GM23338 (cell line): ENCODE data around the gene GPR139. TPM values are rescaled to one million over a fixed set of nuclear protein-coding genes. Genes with fewer than 3 reads are reported as not detected.

Experiments
- ATAC-seq: fragments of 200-7000 bp; cut with Tn5 transposase; 3 replicates; pipeline ENCODE4 v1.9.1; 2020
- DNase-seq: peaks from one replicate; pipeline ENCODE4 v3.0.0-alpha.2; 2015; ENCODE audit warnings: low spot score
- H2AFZ ChIP-seq: fragments of 200-600 bp; sonication (generic); 2 replicates; pipeline ENCODE4 v1.8.0; 2016; ENCODE audit warnings: antibody characterized with exemption, mild to moderate bottlenecking, moderate library complexity
- H3F3A ChIP-seq: fragments of 200-600 bp; sonication (generic); replicated peaks from 2 replicates; pipeline ENCODE4 v1.8.0; 2017; ENCODE audit warnings: antibody characterized with exemption, mixed run types, low read depth
- H3K27ac ChIP-seq: fragments of 200-600 bp; sonication (generic); 2 replicates; pipeline ENCODE4 v1.6.1; 2016; ENCODE audit warnings: low read depth
- H3K27me3 ChIP-seq: fragments of 200-600 bp; sonication (generic); 2 replicates; pipeline ENCODE4 v1.8.0; 2016; ENCODE audit warnings: mild to moderate bottlenecking, mixed run types, moderate library complexity; ENCODE audit not compliant: insufficient read depth
- H3K36me3 ChIP-seq: fragments of 200-600 bp; sonication (generic); 2 replicates; pipeline ENCODE4 v1.8.0; 2016; ENCODE audit warnings: mild to moderate bottlenecking; ENCODE audit not compliant: insufficient read depth
- H3K4me1 ChIP-seq: fragments of 200-600 bp; sonication (generic); 2 replicates; pipeline ENCODE4 v1.8.0; 2016; ENCODE audit warnings: mild to moderate bottlenecking, moderate library complexity; ENCODE audit not compliant: insufficient read depth
- H3K4me2 ChIP-seq: fragments of 200-600 bp; sonication (generic); 2 replicates; pipeline ENCODE4 v1.7.1; 2017; ENCODE audit warnings: mixed run types
- H3K4me3 ChIP-seq: fragments of 200-600 bp; sonication (generic); 2 replicates; pipeline ENCODE4 v1.6.1; 2016; ENCODE audit warnings: mixed run types
- H3K79me2 ChIP-seq: fragments of 200-600 bp; sonication (generic); replicated peaks from 2 replicates; pipeline ENCODE4 v1.8.0; 2017; ENCODE audit warnings: mild to moderate bottlenecking; ENCODE audit not compliant: insufficient read depth
- H3K9me2 ChIP-seq: fragments of 200-600 bp; sonication (generic); 2 replicates; pipeline ENCODE4 v1.8.0; 2017; ENCODE audit not compliant: insufficient read depth
- H4K20me1 ChIP-seq: fragments of 200-600 bp; sonication (generic); replicated peaks from 2 replicates; pipeline ENCODE4 v1.8.0; 2017; ENCODE audit warnings: mild to moderate bottlenecking; ENCODE audit not compliant: insufficient read depth
- H3K27ac Mint-ChIP-seq: 2 replicates; pipeline ENCODE4 v1.8.0; 2020; ENCODE audit warnings: inconsistent platforms, mild to moderate bottlenecking, moderate library complexity, mixed read lengths
- H3K27me3 Mint-ChIP-seq: 3 replicates; pipeline ENCODE4 v1.8.0; 2022; ENCODE audit warnings: low read depth, mild to moderate bottlenecking, moderate library complexity, mixed read lengths, inconsistent platforms; ENCODE audit not compliant: insufficient read depth, poor library complexity
- H3K36me3 Mint-ChIP-seq: 3 replicates; pipeline ENCODE4 v1.8.0; 2021; ENCODE audit warnings: low read depth, mild to moderate bottlenecking, inconsistent platforms, moderate library complexity, mixed read lengths
- H3K4me1 Mint-ChIP-seq: 3 replicates; pipeline ENCODE4 v1.8.0; 2020; ENCODE audit warnings: mild to moderate bottlenecking, inconsistent platforms, mixed read lengths
- H3K4me3 Mint-ChIP-seq: 3 replicates; pipeline ENCODE4 v1.8.0; 2021; ENCODE audit warnings: moderate library complexity, mild to moderate bottlenecking, inconsistent platforms, mixed read lengths
- H3K9me3 Mint-ChIP-seq: 3 replicates; pipeline ENCODE4 v1.8.0; 2020; ENCODE audit warnings: moderate library complexity, mild to moderate bottlenecking, inconsistent platforms, mixed read lengths
- CREB1 ChIP-seq: fragments of 250-450 bp; sonication (Bioruptor Pico); IDR thresholded peaks from 2 replicates; pipeline ENCODE4 v1.5.0; 2020; ENCODE audit warnings: low read depth, mild to moderate bottlenecking, moderate library complexity
- CTCF ChIP-seq, 2 experiments: fragments of 200-600 bp in 1 of 2; sonication (generic) in 1 of 2; conservative IDR thresholded peaks; 2 replicates each; pipeline versions ENCODE4 v1.5.1 to v1.6.1; 2016 to 2017; ENCODE audit warnings: antibody characterized with exemption in 2 of 2, low read depth in 2 of 2, mild to moderate bottlenecking in 2 of 2, moderate library complexity in 1 of 2
- ETS1 ChIP-seq: IDR thresholded peaks from 2 replicates; pipeline ENCODE4 v1.6.1; 2016; ENCODE audit warnings: antibody characterized with exemption
- EZH2 ChIP-seq: fragments of 200-600 bp; sonication (generic); IDR thresholded peaks from one replicate; pipeline ENCODE4 v1.8.0; 2017; ENCODE audit warnings: antibody characterized with exemption, mild to moderate bottlenecking, low read depth; ENCODE audit not compliant: unreplicated experiment
- EZH2phosphoT487 ChIP-seq: fragments of 200-600 bp; sonication (generic); IDR thresholded peaks from one replicate; pipeline ENCODE4 v1.8.1; 2018; ENCODE audit warnings: antibody characterized with exemption; ENCODE audit not compliant: unreplicated experiment
- JUNB ChIP-seq: IDR thresholded peaks from one replicate; pipeline ENCODE4 v1.6.1; 2016; ENCODE audit warnings: antibody characterized with exemption; ENCODE audit not compliant: unreplicated experiment
- NANOG ChIP-seq: IDR thresholded peaks from 2 replicates; pipeline ENCODE4 v1.6.1; 2016; ENCODE audit warnings: antibody characterized with exemption, borderline replicate concordance
- POLR2AphosphoS5 ChIP-seq: IDR thresholded peaks from 2 replicates; pipeline ENCODE4 v1.6.1; 2016; ENCODE audit warnings: antibody characterized with exemption, low read depth
- REST ChIP-seq: IDR thresholded peaks from one replicate; pipeline ENCODE4 v1.6.1; 2018; ENCODE audit warnings: antibody characterized with exemption; ENCODE audit not compliant: unreplicated experiment
- STAT1 ChIP-seq: IDR thresholded peaks from one replicate; pipeline ENCODE4 v1.6.1; 2016; ENCODE audit warnings: antibody characterized with exemption; ENCODE audit not compliant: unreplicated experiment
- ZNF114 ChIP-seq: fragments of 250-450 bp; sonication (Bioruptor Pico); IDR thresholded peaks from 2 replicates; pipeline ENCODE4 v1.5.0; 2020; ENCODE audit warnings: mild to moderate bottlenecking, moderate library complexity
- ZNF331 ChIP-seq: fragments of 250-450 bp; sonication (Bioruptor Pico); IDR thresholded peaks from 2 replicates; pipeline ENCODE4 v1.5.0; 2020; ENCODE audit warnings: low read depth, mild to moderate bottlenecking, moderate library complexity
- ZNF462 ChIP-seq: fragments of 250-450 bp; sonication (Bioruptor Pico); IDR thresholded peaks from 2 replicates; pipeline ENCODE4 v1.5.0; 2020; ENCODE audit warnings: mild to moderate bottlenecking, moderate library complexity
- polyA plus RNA-seq: library from polyadenylated mRNA; unstranded; fragments of >200 nt; fragmentation: Nextera tagmentation; extraction: Ambion mirVana; gene quantifications from 2 replicates; pipeline ENCODE4 v1.2.1, GENCODE V29; 2016
- total RNA-seq: library from RNA; depleted of rRNA; stranded (reverse); fragments of >200 nt; shearing (Covaris generic); gene quantifications from 2 replicates; pipeline ENCODE4 v1.2.3, GENCODE V29; 2014

The GPR139 gene
- total and polyA plus RNA-seq, 2 experiments from 2014 or later, result 0.66 to 2.3 TPM

DNA sequence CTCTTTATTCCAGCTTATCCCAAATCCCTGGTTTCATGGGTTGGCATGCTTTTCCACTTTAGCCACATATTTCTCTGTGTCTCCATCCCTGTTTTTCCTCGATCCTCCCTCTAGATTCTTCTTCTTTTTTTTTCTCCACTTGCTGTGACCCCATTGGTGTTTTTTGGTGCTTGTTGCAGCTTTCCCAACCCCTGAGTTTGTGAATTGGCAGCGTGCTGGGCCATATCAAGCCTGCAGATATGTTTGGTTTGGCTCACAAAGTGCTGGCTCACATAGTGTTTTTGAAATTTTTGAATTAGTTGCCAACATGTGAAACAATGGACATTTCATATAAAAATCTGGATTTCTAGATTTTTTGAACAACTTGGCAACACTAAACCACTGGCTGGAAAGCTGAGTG is 8.8 kb downstream of the GPR139 start:
- H3F3A ChIP-seq, result no peaks in the 10 kb centered on the region
- DNase-seq, result no peak
- TF ChIP-seq JUNB, result no peak
- no peak for TF ChIP-seq ETS1
- TF ChIP-seq REST, result no peak
- TF ChIP-seq ZNF114 (CRISPR knock-in tag), result no peak
- no peak for TF ChIP-seq CREB1 (CRISPR knock-in tag)
- TF ChIP-seq ZNF462 (CRISPR knock-in tag), result no peak
- TF ChIP-seq STAT1, result no peak
- TF ChIP-seq EZH2, result no peak
- TF ChIP-seq EZH2phosphoT487, result no peak
- TF ChIP-seq CTCF (conservative IDR thresholded peaks at IDR 0.05; ENCODE audit: low read depth in 2 of 2), result no peak
- no peak for TF ChIP-seq POLR2AphosphoS5
- no peak for TF ChIP-seq NANOG
- TF ChIP-seq ZNF331 (CRISPR knock-in tag), result no peak
- no peak for ATAC-seq
- H4K20me1 ChIP-seq, result no peaks in the 10 kb centered on the region
- H3K9me2 ChIP-seq, result no peaks in the 10 kb centered on the region
- peaks cover 4% of the 10 kb centered on the region; the same call in 1 of the 2 replicates for H3K36me3 ChIP-seq
- no peaks in the 10 kb centered on the region for H3K27me3 ChIP-seq
- Mint-ChIP-seq H3K27me3 (no peaks in the 10 kb centered on the region), H3K36me3 (peaks cover 30% of the 10 kb centered on the region), H3K4me3 (no peak overlapping the region), H3K27ac (no peak overlapping the region; the same call in 1 of the 2 replicates), H3K4me1 (no peaks in the 10 kb centered on the region), H3K9me3 (peaks cover 17% of the 10 kb centered on the region)
- no peak overlapping the region for H3K4me3 ChIP-seq
- H3K4me1 ChIP-seq, result no peaks in the 10 kb centered on the region
- H3K4me2 ChIP-seq, result no peak overlapping the region
- H3K79me2 ChIP-seq, result no peaks in the 10 kb centered on the region
- no peak overlapping the region for H2AFZ ChIP-seq
- H3K27ac ChIP-seq, result no peak overlapping the region
